NCI-H2081 (cell line): ENCODE results near the gene GFY.

ENCODE experiments used
- DNase-seq, 2 experiments: peaks; one replicate each; lab custom pipeline; 2025; lab: John Stamatoyannopoulos, UW

Gene GFY

DNA sequence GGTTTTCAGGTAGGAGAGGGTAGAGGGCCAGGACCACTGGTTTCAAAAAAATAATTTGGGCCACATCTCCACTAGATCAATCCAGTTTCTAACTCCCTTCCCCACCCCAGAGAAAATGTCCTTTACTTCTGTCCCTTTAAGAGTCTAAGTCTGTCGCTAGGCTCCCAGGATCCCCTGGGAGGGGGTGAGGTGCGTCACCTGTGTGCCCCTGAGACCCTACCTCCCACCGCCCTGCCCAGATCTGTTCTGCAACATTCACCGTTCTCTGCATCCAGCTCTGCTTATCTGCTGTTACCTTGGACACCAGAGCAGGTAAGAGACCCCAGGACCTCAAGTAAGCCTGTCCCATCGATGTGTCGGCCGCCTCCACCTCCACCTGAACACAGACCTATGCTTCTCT, at the start of gene GFY:
Gene GFY, plus strand, starts transcription at position 211 of the 400 bp plus-strand sequence. CDS start 1,043 bp downstream, outside the sequence.
- no peak for DNase-seq

GRCh38 chr19:49378512-49378911, 46.7 kb upstream of the GFY start:
- DNase-seq = no peak

- no peak for DNase-seq
These were observed 44.8 kb upstream of the GFY start for GRCh38 chr19:49380391-49380790.

GRCh38 chr19:49382639-49383038, 42.5 kb upstream of the GFY start:
- no peak for DNase-seq

- no peak for DNase-seq
These were observed 41.6 kb upstream of the GFY start for GRCh38 chr19:49383599-49383998.

DNA sequence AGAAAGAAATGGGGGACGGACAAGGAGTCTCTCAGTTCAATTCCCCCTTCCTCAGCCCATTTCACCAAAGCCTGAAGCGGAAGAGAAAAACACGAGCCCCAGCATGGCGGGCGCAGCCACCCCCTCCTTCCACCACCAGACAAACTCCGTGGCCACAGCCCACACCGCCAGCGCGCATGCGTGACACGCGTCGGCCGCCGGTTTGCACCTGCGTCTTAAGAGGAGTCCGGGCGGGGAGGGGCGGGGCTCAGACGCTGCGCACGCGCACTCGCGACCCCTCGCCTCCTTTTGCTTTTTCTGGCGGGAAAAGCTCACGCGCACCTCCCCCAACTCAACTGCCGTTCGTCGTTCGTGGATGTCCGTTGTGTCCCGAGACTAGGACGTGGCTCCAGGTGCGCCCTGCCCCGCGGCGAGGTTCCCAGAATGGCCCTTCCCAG, 37.2 kb upstream of the GFY start, which contains the start of gene KASH5:
Gene KASH5, plus strand, starts transcription at position 314 of the 437 bp plus-strand sequence. CDS start 2,635 bp downstream, outside the sequence.
- DNase-seq = peak; percentile 60 to 62

DNA sequence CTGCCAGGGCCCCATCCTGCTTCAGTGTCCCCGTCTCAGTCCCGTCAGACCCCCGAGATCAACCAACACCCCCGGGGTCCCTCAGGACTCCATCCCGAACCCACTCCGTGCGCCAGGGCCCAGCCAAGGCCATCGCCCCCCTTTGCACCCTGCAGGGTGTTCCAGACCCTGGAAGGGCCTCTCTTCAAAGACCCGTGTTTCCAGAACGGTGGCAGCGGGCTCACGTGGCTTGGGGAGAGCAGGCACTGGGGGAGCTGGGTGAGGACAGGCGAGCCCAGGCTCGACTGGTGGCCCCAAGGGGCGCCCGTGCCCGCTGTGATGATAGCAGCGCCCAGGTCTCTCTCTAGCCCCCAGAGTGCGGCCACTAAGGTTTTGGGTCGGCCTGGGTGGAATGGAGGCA, 35.8 kb upstream of the GFY start:
- no peak for DNase-seq

DNA sequence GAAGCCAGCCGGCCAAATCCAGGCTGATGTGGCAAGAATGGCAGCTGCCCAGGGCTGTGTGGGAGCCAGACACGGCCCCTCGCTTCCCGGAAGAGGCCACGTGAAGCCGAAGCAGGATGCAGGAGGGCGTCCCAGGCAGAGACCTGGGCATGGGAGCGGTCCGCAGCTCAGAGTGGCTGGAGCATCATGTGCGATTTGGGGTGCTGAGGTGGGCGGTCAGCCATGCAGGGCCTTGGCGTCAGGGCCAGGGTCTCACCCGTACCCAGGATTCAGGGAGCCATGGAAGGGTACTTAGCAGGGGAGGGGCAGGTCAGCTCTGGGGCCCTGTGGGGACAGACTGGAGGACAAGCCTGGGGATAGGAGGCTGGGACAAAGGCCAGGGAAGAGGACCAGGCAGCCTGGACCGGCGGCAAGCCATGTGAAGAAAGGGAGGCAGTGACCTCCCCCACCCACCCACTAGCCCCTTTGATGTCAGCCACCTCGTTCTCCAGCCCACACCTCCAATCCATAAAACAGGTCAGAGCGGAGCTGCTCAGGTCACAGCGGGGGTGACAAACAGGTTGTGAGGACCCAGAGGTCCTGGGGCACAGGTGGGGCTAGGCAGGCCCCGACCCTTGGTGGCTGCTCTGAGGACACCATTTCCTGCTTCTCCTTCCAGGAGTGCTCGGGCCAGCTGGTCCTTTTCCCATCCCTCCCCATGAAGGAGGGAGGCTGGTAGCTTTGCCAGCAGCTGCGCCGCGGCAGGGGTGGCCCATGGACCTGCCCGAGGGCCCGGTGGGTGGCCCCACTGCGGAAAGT, 34.9 kb upstream of the GFY start:
- DNase-seq = no peak

DNA sequence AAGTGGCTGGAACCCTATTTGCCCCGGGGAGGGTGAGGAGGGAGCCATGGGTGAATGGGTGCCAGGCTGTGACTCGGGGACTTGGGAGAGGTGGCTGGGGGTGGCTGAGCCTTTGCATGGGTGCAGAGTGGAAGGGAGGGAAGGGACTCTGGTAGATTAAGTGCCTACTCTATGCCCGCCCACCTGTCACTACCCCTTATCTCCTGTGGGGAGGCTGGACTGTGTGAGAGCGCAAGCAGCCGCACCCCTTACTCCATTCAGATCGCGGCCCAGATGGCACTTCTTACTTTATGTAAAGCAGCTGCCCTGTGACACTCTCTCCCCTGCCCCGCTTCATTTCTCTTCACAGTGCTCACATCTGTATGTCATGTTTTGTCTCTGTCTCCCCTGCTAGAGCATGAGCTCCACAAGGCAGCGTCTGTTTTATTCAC, 34.2 kb upstream of the GFY start:
- DNase-seq = no peak

- peak; percentile 66 to 76 for DNase-seq
These were observed 33.4 kb upstream of the GFY start for GRCh38 chr19:49391581-49392399.

DNA sequence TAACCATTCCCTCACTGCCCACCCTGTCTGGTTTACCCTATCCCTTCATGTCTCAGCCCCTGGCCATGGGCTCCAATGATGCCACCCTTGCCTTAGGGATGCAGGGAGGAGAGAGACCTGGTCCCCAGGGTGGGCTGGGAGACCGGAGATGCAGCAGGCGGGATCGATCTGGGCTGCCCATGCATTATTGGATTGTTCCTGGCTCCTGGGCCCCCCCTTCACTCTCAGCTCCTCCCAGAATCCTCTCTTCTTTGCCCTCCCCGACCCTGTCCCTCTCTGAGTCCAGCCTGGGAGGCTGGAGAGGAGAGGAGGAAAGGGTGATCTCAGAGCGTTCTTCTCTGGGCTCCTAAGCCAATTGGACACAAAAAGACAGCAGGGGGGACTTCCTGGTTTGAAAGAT, 31.3 kb upstream of the GFY start:
- no peak for DNase-seq

DNA sequence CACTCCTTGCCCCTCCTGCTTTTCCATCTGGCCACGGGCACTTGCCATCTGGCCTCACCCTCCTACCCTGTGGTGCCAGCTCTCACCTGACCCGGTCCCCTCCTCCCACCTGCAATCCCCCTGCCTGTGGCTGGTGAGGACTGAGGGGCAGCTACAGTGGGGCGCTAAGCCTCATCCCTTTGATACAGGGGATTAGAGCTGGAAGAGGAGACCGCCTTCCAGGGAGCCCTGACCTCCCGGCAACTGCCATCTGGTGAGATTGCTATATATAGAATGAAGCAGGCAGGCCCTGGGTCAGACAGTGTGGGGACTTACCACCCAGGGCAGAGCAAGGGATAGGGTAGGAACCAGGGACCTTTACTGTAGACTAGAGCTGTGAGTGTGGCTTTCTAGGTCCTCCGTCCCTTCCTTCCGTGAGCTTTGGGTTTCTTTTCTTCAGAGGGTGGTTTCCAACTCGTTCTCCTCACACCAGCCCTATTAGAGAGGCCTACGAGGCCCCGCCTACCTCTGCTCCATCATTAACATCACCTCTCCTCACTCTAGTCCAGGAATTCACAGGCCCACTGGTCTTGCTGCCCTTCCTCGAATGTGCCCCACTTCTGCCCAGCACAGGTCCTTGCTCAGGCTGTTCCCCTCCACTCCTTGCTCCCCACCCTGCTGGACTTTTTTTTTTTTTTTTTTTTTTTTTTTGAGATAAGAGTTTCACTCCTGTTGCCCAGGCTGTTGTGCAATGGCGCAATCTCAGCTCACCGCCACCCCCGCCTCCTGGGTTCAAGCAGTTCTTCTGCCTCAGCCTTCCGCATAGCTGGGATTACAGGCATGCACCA, 29.4 kb upstream of the GFY start:
- no peak for DNase-seq

GRCh38 chr19:49396738-49397505, 28.3 kb upstream of the GFY start:
- no peak for DNase-seq

DNA sequence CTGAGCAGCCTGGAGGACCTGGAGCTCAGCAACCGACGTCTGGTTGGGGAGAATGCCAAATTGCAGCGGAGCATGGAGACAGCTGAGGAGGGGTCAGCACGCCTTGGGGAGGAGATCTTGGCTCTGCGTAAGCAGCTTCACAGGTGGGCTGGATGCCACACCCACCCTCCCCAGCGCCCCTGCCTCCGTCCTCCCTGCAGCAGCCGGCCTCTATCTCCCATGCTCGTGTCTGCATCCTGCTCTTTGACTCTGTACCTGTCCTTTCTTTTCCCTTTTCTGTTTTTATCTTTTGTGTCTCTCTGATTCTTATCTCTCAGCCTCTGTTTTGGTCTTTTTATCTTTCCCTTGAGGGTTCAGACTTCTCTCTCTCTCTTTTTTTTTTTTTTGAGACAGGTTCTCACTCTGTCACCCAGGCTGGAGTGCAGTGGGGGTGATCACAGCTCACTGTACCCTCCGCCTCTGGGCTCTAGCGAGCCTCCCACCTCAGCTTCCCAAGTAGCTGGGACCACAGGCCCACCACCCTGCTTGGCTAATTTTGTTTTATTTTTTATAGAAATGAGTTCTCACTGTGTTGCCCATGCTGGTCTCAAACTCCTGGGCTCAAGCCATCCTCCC, 27.1 kb upstream of the GFY start:
- DNase-seq = no peak

- DNase-seq = no peak
These were observed 26.3 kb upstream of the GFY start for GRCh38 chr19:49398931-49399330.

DNA sequence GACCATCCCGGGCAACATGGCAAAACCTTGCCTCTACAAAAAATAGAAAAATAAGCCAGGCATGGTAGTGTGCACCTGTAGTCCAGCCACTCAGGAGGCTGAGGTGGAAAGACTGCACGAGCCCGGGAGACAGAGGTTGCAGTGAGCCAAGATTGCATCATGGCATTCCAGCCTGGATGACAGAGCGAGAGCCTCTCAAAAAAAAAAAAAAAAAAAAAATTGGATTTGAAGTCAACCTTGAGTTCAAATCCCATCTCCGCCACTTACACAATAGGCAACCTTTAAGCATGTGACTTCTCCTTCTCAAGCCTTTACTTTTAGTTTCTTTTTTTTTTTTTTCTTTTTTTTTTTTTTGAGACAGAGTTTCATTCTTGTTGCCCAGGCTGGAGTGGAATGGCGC, 25.2 kb upstream of the GFY start:
- DNase-seq = no peak

- peak; percentile 49 to 75 for DNase-seq
These were observed 21.6 kb upstream of the GFY start for GRCh38 chr19:49403404-49404187.

DNA sequence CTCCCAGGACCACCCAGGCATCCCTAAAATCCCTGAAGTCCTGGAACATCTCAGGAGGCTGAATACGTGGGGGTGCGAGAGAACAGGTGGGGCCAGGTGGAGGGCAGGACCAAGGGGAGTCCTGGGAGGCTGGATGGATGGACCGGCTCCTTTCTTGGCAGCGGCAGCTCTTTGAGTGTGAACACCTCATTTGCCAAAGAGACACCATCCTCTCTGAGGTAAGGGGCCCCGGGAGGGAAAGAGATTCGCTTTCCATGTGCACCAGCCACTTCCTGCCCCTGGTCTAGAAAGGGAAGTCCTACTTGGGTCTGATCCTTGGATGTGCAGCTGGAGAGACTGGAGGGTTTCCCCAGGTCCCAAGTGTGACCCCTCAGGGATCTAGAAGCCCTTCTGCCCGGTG, 18.1 kb upstream of the GFY start:
- DNase-seq = no peak

DNA sequence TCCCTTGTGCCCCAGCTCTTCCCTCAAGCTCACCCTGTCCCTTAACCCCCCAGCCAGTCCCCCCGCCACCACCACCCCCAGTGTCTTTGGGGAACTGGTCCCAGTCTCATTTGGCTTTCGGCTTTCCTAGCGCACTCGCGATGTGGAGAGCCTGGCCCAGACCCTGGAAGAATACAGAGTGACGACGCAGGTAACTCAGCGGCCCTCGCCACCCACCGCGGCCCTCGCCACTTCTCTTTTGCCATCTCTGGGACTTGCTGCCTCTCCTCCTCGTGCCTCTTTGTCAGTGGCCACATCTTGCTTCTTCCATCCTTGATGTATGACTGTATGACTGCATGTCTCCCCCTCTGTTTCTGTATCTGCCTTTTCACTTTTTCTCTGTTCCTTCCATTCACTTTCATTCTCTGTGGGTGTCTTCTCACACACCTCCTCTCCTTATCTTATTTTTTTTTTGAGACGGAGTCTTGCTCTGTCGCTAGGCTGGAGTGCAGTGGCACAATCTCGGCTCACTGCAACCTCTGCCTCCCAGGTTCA, 17.6 kb upstream of the GFY start:
- no peak for DNase-seq
